Smooth muscle cell (in vitro differentiated cells): ENCODE measurements around the gene ZBTB4. TPM values are rescaled to one million over a fixed set of nuclear protein-coding genes. Genes with fewer than 3 reads are reported as not detected.

Source experiments
- DNase-seq: peaks from one replicate; lab custom pipeline; 2025; ENCODE audit not compliant: unreplicated experiment; lab: John Stamatoyannopoulos, UW
- H2AFZ ChIP-seq: fragments of 200-600 bp; sonication (generic); 2 replicates; pipeline ENCODE4 v1.6.0; 2016; ENCODE audit warnings: antibody characterized with exemption, low read depth, mild to moderate bottlenecking
- H3F3A ChIP-seq: fragments of 200-600 bp; sonication (generic); 2 replicates; pipeline ENCODE4 v1.6.0; 2017; ENCODE audit warnings: antibody characterized with exemption, low read depth
- H3K27ac ChIP-seq: fragments of 200-600 bp; sonication (generic); 2 replicates; pipeline ENCODE4 v1.5.1; 2016; ENCODE audit warnings: low read depth, mild to moderate bottlenecking
- H3K27me3 ChIP-seq: fragments of 200-600 bp; sonication (generic); 2 replicates; pipeline ENCODE4 v1.6.1; 2016; ENCODE audit warnings: low read depth, mild to moderate bottlenecking
- H3K36me3 ChIP-seq: fragments of 200-600 bp; sonication (generic); 2 replicates; pipeline ENCODE4 v1.5.1; 2016; ENCODE audit warnings: low read depth
- H3K4me1 ChIP-seq: fragments of 200-600 bp; sonication (generic); 2 replicates; pipeline ENCODE4 v1.5.1; 2016; ENCODE audit warnings: low read depth
- H3K4me2 ChIP-seq: fragments of 200-600 bp; sonication (generic); 2 replicates; pipeline ENCODE4 v1.6.0; 2016; ENCODE audit warnings: mild to moderate bottlenecking
- H3K4me3 ChIP-seq: fragments of 200-600 bp; sonication (generic); 2 replicates; pipeline ENCODE4 v1.5.1; 2016; ENCODE audit warnings: mild to moderate bottlenecking
- H3K79me2 ChIP-seq: fragments of 200-600 bp; sonication (generic); 2 replicates; pipeline ENCODE4 v1.6.0; 2016; ENCODE audit warnings: low read depth, mild to moderate bottlenecking
- H3K9ac ChIP-seq: fragments of 200-600 bp; sonication (generic); 2 replicates; pipeline ENCODE4 v1.6.0; 2016; ENCODE audit warnings: low read depth
- H3K9me3 ChIP-seq: fragments of 200-600 bp; sonication (generic); replicated peaks from 2 replicates; pipeline ENCODE4 v1.5.1; 2016; ENCODE audit warnings: low read depth
- H4K20me1 ChIP-seq: fragments of 200-600 bp; sonication (generic); 2 replicates; pipeline ENCODE4 v1.6.0; 2016; ENCODE audit warnings: low read depth
- WGBS: methylation state at CpG from one replicate; pipeline ENCODE4 v1.1.7; 2016; ENCODE audit warnings: low lambda C conversion rate; 5-methylcytosine and 5-hydroxymethylcytosine counted together
- polyA plus RNA-seq: library from polyadenylated mRNA; unstranded; fragments of >200 nt; fragmentation: Nextera tagmentation; extraction: Ambion mirVana; gene quantifications from 2 replicates; pipeline ENCODE4 v1.2.1, GENCODE V29; 2016
- total RNA-seq: library from RNA; depleted of rRNA; stranded (reverse); fragments of >200 nt; gene quantifications from 2 replicates; pipeline ENCODE4 v1.2.3, GENCODE V29; 2014
- TF ChIP-seq, protein P1 (sequence below): fragments of 200-600 bp; sonication (generic); IDR thresholded peaks from 2 replicates; pipeline ENCODE4 v1.5.1; 2017; ENCODE audit warnings: borderline replicate concordance, mild to moderate bottlenecking, antibody characterized with exemption; ENCODE audit not compliant: insufficient read depth, poor library complexity, severe bottlenecking

The ZBTB4 gene
- total and polyA plus RNA-seq, 2 experiments from 2014 or later: 22.8 to 25.6 TPM

DNA sequence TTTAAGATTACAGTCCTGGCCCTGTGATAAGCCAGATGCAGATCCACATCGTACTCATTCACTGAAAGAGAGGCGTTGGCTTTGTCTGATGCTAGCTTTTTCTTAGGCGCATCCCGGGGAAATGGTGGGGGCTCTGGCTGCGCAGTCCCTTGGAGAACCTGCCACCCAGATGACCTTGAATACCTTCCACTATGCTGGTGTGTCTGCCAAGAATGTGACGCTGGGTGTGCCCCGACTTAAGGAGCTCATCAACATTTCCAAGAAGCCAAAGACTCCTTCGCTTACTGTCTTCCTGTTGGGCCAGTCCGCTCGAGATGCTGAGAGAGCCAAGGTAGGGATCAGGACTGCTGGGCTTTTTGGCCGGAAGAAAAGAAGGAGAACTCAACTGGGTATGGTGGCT lies 28.7 kb upstream of the ZBTB4 start:
- H3K4me1 ChIP-seq: no peaks in the 10 kb centered on the region
- H3K4me2 ChIP-seq: no peak overlapping the region
- H3F3A ChIP-seq: no peaks in the 10 kb centered on the region
- no peak overlapping the region for H3K4me3 ChIP-seq
- H3K9me3 ChIP-seq: no peaks in the 10 kb centered on the region
- no peak overlapping the region for H2AFZ ChIP-seq
- H3K9ac ChIP-seq: no peak overlapping the region
- peaks cover 30% of the 10 kb centered on the region for H3K36me3 ChIP-seq
- H3K27ac ChIP-seq: no peak overlapping the region
- no peak for DNase-seq
- no peaks in the 10 kb centered on the region for H3K79me2 ChIP-seq
- H4K20me1 ChIP-seq: peaks cover 17% of the 10 kb centered on the region
- no peaks in the 10 kb centered on the region for H3K27me3 ChIP-seq
- TF ChIP-seq, protein P1, sequence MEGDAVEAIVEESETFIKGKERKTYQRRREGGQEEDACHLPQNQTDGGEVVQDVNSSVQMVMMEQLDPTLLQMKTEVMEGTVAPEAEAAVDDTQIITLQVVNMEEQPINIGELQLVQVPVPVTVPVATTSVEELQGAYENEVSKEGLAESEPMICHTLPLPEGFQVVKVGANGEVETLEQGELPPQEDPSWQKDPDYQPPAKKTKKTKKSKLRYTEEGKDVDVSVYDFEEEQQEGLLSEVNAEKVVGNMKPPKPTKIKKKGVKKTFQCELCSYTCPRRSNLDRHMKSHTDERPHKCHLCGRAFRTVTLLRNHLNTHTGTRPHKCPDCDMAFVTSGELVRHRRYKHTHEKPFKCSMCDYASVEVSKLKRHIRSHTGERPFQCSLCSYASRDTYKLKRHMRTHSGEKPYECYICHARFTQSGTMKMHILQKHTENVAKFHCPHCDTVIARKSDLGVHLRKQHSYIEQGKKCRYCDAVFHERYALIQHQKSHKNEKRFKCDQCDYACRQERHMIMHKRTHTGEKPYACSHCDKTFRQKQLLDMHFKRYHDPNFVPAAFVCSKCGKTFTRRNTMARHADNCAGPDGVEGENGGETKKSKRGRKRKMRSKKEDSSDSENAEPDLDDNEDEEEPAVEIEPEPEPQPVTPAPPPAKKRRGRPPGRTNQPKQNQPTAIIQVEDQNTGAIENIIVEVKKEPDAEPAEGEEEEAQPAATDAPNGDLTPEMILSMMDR: no peak
- WGBS: 94% methylated on average over 11 of the region's 11 CpGs

DNA sequence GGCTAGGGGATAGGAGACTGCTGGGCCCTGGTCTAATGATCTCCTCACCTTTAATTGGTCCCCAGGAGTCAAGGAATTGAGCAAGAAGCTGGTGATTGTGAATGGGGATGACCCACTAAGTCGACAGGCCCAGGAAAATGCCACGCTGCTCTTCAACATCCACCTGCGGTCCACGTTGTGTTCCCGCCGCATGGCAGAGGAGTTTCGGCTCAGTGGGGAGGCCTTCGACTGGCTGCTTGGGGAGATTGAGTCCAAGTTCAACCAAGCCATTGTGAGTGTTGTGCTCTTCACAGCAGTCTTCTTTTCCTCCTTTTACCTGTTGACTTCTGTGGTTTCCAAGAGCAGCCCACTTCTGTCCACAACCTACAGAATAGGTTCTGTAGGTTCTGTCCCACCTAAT lies 24.1 kb upstream of the ZBTB4 start:
- Histone ChIP-seq H2AFZ (no peak overlapping the region), H3K79me2 (no peaks in the 10 kb centered on the region), H3K4me1 (no peaks in the 10 kb centered on the region), H3F3A (no peaks in the 10 kb centered on the region), H3K27me3 (no peaks in the 10 kb centered on the region), H3K9me3 (no peaks in the 10 kb centered on the region), H3K36me3 (peaks cover 33% of the 10 kb centered on the region), H3K27ac (no peak overlapping the region), H3K9ac (no peak overlapping the region), H3K4me2 (no peak overlapping the region), H4K20me1 (peaks cover 37% of the 10 kb centered on the region), H3K4me3 (no peak overlapping the region)
- TF ChIP-seq, protein P1: no peak
- WGBS: 98% methylated on average over 8 of the region's 8 CpGs
- no peak for DNase-seq

DNA sequence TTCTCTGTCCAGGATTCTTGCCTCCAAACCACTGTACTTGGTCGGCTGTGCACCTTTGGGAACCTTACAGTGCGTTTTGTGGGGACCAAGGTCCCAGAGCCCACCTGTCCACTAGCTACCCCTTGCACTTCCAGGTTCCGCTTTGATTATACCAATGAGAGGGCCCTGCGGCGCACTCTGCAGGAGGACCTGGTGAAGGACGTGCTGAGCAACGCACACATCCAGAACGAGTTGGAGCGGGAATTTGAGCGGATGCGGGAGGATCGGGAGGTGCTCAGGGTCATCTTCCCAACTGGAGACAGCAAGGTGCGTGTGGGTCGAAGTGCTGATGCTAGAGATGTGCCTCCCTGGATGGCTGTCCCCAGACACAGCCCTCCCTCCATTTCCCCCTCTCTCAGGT lies 23.6 kb upstream of the ZBTB4 start:
- H3K9ac ChIP-seq: no peak overlapping the region
- no peak overlapping the region for H3K4me2 ChIP-seq
- WGBS: 91% methylated on average over 14 of the region's 14 CpGs
- no peaks in the 10 kb centered on the region for H3K79me2 ChIP-seq
- peaks cover 36% of the 10 kb centered on the region for H3K36me3 ChIP-seq
- TF ChIP-seq, protein P1: no peak
- H3K4me3 ChIP-seq: no peak overlapping the region
- no peak overlapping the region for H2AFZ ChIP-seq
- peaks cover 42% of the 10 kb centered on the region for H4K20me1 ChIP-seq
- no peaks in the 10 kb centered on the region for H3K9me3 ChIP-seq
- H3F3A ChIP-seq: no peaks in the 10 kb centered on the region
- H3K4me1 ChIP-seq: no peaks in the 10 kb centered on the region
- H3K27ac ChIP-seq: no peak overlapping the region
- DNase-seq: no peak
- no peaks in the 10 kb centered on the region for H3K27me3 ChIP-seq

GRCh38 chr17:7502171-7502847 lies 22.9 kb upstream of the ZBTB4 start:
- Histone ChIP-seq H3K9ac (no peak overlapping the region), H3K36me3 (peaks cover 31% of the 10 kb centered on the region), H3K4me2 (no peak overlapping the region), H3K79me2 (no peaks in the 10 kb centered on the region), H3F3A (no peaks in the 10 kb centered on the region), H3K27me3 (no peaks in the 10 kb centered on the region), H3K27ac (no peak overlapping the region), H2AFZ (no peak overlapping the region), H3K4me3 (no peak overlapping the region), H3K9me3 (no peaks in the 10 kb centered on the region), H3K4me1 (no peaks in the 10 kb centered on the region), H4K20me1 (peaks cover 47% of the 10 kb centered on the region)
- TF ChIP-seq, protein P1: no peak
- WGBS: 98% methylated on average over 20 of the region's 20 CpGs
- DNase-seq: no peak
